HEK293T (cell line): ENCODE measurements around the gene GALNS.

Experiments
- ARNT ChIP-seq: fragments of 450-650 bp; IDR thresholded peaks from 2 replicates; pipeline ENCODE4 v1.6.1; 2017; ENCODE audit warnings: mild to moderate bottlenecking
- FOXA1 ChIP-seq: fragments of 450-650 bp; IDR thresholded peaks from 2 replicates; pipeline ENCODE4 v1.6.1; 2016; ENCODE audit warnings: mild to moderate bottlenecking
- FOXM1 ChIP-seq: fragments of 450-650 bp; IDR thresholded peaks from 2 replicates; pipeline ENCODE4 v1.6.1; 2017; ENCODE audit warnings: mild to moderate bottlenecking, borderline replicate concordance
- NFRKB ChIP-seq: fragments of 450-650 bp; IDR thresholded peaks from 2 replicates; pipeline ENCODE4 v1.6.1; 2016; ENCODE audit warnings: mild to moderate bottlenecking, moderate library complexity
- SUZ12 ChIP-seq: fragments of 450-650 bp; IDR thresholded peaks from 2 replicates; pipeline ENCODE4 v1.6.1; 2016; ENCODE audit warnings: mild to moderate bottlenecking
- TARDBP ChIP-seq: fragments of 450-650 bp; IDR thresholded peaks from 2 replicates; pipeline ENCODE4 v1.6.1; 2016

GRCh38 chr16:88885693-88886280 is 29.0 kb upstream of the GALNS start:
- TF ChIP-seq SUZ12 (no peak), ARNT (no peak), TARDBP (no peak), FOXM1 (no peak), FOXA1 (no peak), NFRKB (no peak)
